Kidney (tissue), 14 donors: ENCODE data around the gene ZSWIM6. TPM values are rescaled to one million over a fixed set of nuclear protein-coding genes. Genes with fewer than 3 reads are reported as not detected.

Source experiments
- DNase-seq, 5 donors: peaks; one replicate each; pipeline ENCODE4 v3.0.0-alpha.2; 2013 to 2020
- FAIRE-seq: peaks from 2 replicates; lab custom pipeline; 2012; peaks lifted over from hg19 to GRCh38; lab: Jason Lieb, UNC
- H3K27ac ChIP-seq, 2 donors: one replicate each; pipeline ENCODE4 v1.7.0; 2013; ENCODE audit warnings: low read depth in 2 of 2, low read length in 2 of 2, inconsistent platforms in 1 of 2
- H3K27me3 ChIP-seq: one replicate; pipeline ENCODE4 v1.7.1; 2013; ENCODE audit warnings: low read length, inconsistent platforms; ENCODE audit not compliant: control insufficient read depth, insufficient read depth
- H3K36me3 ChIP-seq, 3 donors: one replicate each; pipeline versions ENCODE4 v1.7.0 to v1.7.1; 2013; ENCODE audit warnings: low read length in 3 of 3, control low read depth in 1 of 3, inconsistent platforms in 1 of 3; ENCODE audit not compliant: insufficient read depth in 3 of 3, control insufficient read depth in 2 of 3
- H3K4me1 ChIP-seq, 3 donors: one replicate each; pipeline versions ENCODE4 v1.7.0 to v1.7.1; 2013; ENCODE audit warnings: low read length in 3 of 3, inconsistent platforms in 1 of 3, low read depth in 1 of 3; ENCODE audit not compliant: control insufficient read depth in 2 of 3, insufficient read depth in 2 of 3
- H3K4me3 ChIP-seq, 3 donors: one replicate each; pipeline versions ENCODE4 v1.7.0 to v1.8.1; 2013; ENCODE audit warnings: low read length in 3 of 3, control low read depth in 1 of 3, inconsistent platforms in 1 of 3
- H3K9ac ChIP-seq, 3 donors: one replicate each; pipeline versions ENCODE4 v1.7.0 to v1.7.1; 2013; ENCODE audit warnings: low read length in 3 of 3, control low read depth in 1 of 3, inconsistent platforms in 1 of 3
- H3K9me3 ChIP-seq, 3 donors: one replicate each; pipeline versions ENCODE4 v1.7.0 to v1.7.1; 2013; ENCODE audit warnings: low read length in 3 of 3, control low read depth in 1 of 3, inconsistent platforms in 1 of 3; ENCODE audit not compliant: control insufficient read depth in 2 of 3, insufficient read depth in 1 of 3
- intact Hi-C: fragments of 100-400 bp; cut with DNase I; formaldehyde crosslinking; loops from one replicate; pipeline ENCODE4 v1.11.1; 2022
- polyA plus RNA-seq: library from polyadenylated mRNA; stranded (reverse); fragments of 350-450 nt; fragmentation: Illumina TruSeq; extraction: RNeasy Lipid Tissue Mini Kit (QIAGEN cat#74804); gene quantifications from one replicate; pipeline ENCODE4 v1.2.3, GENCODE V29; 2014; ENCODE audit warnings: low read depth, low replicate concordance; ENCODE audit not compliant: insufficient read depth
- total RNA-seq: library from RNA; stranded (reverse); fragmentation: NEBNext Ultra II Directional; extraction: Animal tissue kit (Norgen Biotek cat#: 25700); gene quantifications from one replicate; pipeline ENCODE4 v1.2.1, GENCODE V29; 2021
- TF ChIP-seq, protein P1 (sequence below): IDR thresholded peaks from 3 replicates; pipeline ENCODE4 v1.5.1; 2012; ENCODE audit warnings: mild to moderate bottlenecking, moderate library complexity, borderline replicate concordance; ENCODE audit not compliant: insufficient read depth; ENCODE audit errors: extremely low read depth
- donor health status: control.
- donor health status: control.
- donor health status: control.
- donor health status: control.
- donor health status: control.
- donor health status: DM: yes; HTN: yes; CAD: no.
- donor health status: Normal renal cell carcinoma (clear cell type).

ZSWIM6 gene
- total and polyA plus RNA-seq, 2 donors from 2014 or later = 2.9 to 20.3 TPM

DNA sequence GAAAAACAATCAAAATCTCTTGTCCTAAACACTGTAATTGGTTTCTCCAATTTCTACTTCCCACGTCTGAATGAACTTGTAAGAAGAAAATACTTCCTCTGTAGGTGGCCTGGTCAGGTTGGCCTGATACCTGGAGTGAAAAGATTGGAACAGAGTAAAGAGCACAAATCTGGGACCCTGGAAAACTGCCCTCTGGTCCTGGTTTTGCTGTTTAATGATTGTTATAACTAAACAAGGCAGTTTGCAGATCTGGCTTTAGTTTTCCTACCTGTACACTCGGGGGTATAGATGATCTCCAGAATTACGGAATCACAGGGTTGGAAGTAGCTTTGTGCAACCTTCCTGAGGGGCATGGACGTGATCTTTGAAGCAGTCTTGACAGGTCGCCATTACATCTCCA lies 67.6 kb downstream of the ZSWIM6 start:
- TF ChIP-seq, protein P1, sequence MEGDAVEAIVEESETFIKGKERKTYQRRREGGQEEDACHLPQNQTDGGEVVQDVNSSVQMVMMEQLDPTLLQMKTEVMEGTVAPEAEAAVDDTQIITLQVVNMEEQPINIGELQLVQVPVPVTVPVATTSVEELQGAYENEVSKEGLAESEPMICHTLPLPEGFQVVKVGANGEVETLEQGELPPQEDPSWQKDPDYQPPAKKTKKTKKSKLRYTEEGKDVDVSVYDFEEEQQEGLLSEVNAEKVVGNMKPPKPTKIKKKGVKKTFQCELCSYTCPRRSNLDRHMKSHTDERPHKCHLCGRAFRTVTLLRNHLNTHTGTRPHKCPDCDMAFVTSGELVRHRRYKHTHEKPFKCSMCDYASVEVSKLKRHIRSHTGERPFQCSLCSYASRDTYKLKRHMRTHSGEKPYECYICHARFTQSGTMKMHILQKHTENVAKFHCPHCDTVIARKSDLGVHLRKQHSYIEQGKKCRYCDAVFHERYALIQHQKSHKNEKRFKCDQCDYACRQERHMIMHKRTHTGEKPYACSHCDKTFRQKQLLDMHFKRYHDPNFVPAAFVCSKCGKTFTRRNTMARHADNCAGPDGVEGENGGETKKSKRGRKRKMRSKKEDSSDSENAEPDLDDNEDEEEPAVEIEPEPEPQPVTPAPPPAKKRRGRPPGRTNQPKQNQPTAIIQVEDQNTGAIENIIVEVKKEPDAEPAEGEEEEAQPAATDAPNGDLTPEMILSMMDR = no peak
- intact Hi-C loops = no loop called here
- no peaks in the 10 kb centered on the region for H3K36me3 ChIP-seq
- FAIRE-seq (no peak), DNase-seq (no peak)
- peaks cover 2 to 19% (median 6%) of the 10 kb centered on the region in 3 donors for H3K4me1 ChIP-seq
- no peak overlapping the region for H3K27ac ChIP-seq
- no peaks in the 10 kb centered on the region for H3K27me3 ChIP-seq
- no peak overlapping the region for H3K9ac ChIP-seq
- no peak overlapping the region for H3K4me3 ChIP-seq
- H3K9me3 ChIP-seq = no peaks in the 10 kb centered on the region

DNA sequence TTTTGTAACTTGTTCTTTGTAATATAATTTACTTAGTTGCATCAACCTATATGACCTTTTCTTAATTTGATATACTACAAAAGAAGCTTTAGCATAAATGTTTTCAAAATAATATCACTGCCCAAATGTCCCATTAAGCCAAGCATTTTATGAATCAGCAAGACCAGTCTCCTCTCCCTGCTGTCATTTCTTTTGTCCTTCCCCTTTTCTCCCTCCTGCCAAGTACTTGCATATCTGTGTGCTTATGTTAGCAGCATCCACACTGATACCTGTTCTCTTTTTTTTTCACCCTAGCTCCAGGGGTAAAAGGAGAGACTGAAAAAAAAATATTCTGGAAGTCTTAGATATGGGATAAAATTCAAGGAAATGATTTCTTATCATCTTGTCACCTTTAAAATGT lies 69.7 kb downstream of the ZSWIM6 start:
- no peaks in the 10 kb centered on the region for H3K36me3 ChIP-seq
- DNase-seq (no peak), FAIRE-seq (no peak)
- peaks cover 2 to 19% (median 6%) of the 10 kb centered on the region in 3 donors for H3K4me1 ChIP-seq
- H3K27me3 ChIP-seq = no peaks in the 10 kb centered on the region
- intact Hi-C loops = no loop called here
- H3K27ac ChIP-seq = no peak overlapping the region
- H3K9me3 ChIP-seq = no peaks in the 10 kb centered on the region
- no peak overlapping the region for H3K9ac ChIP-seq
- TF ChIP-seq, protein P1 = no peak
- H3K4me3 ChIP-seq = no peak overlapping the region

DNA sequence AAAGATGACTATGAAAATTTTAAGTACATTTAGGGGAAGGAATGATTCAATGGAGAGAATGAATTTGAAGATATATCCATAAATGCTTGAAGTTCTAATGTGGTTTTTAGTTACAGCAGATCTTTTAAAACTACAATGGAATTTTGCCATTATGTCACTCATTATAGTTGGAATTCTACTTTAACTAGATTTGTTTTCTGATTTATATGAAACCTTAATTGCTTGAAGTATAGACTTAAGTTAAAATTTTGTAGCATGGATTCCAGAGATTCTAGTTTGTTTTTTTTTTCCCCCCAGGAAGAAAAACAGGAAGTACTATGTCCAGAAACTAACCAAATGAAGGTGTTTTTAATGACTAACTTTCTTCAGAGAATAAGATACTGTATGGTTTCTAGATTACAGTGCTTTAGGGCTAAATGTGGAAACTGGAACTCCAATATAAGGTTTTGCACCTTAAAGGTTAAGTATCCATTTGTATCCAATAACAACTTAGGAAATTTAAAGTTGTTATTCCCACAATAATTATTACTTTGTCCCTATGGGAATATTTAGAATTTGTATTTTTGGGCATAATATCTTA lies 70.3 kb downstream of the ZSWIM6 start:
- intact Hi-C loops = no loop called here
- H3K27me3 ChIP-seq = no peaks in the 10 kb centered on the region
- DNase-seq = peak in 1 of 5 donors; percentile 34
- no peaks in the 10 kb centered on the region for H3K9me3 ChIP-seq
- H3K27ac ChIP-seq = no peak overlapping the region
- no peak overlapping the region for H3K4me3 ChIP-seq
- no peak overlapping the region for H3K9ac ChIP-seq
- peaks cover 2 to 19% (median 6%) of the 10 kb centered on the region in 3 donors for H3K4me1 ChIP-seq
- TF ChIP-seq, protein P1 = no peak
- FAIRE-seq = peak; percentile 35
- H3K36me3 ChIP-seq = no peaks in the 10 kb centered on the region
